ENCODE data around the gene GAMT. TPM values are rescaled to one million over a fixed set of nuclear protein-coding genes. Genes with fewer than 3 reads are reported as not detected.

GAMT gene
- total and polyA plus RNA-seq, 2 of the 13 experiments (the other 11 are each of a cell fraction or from before 2014, with no cell fraction given), result 115 to 124 TPM

DNA sequence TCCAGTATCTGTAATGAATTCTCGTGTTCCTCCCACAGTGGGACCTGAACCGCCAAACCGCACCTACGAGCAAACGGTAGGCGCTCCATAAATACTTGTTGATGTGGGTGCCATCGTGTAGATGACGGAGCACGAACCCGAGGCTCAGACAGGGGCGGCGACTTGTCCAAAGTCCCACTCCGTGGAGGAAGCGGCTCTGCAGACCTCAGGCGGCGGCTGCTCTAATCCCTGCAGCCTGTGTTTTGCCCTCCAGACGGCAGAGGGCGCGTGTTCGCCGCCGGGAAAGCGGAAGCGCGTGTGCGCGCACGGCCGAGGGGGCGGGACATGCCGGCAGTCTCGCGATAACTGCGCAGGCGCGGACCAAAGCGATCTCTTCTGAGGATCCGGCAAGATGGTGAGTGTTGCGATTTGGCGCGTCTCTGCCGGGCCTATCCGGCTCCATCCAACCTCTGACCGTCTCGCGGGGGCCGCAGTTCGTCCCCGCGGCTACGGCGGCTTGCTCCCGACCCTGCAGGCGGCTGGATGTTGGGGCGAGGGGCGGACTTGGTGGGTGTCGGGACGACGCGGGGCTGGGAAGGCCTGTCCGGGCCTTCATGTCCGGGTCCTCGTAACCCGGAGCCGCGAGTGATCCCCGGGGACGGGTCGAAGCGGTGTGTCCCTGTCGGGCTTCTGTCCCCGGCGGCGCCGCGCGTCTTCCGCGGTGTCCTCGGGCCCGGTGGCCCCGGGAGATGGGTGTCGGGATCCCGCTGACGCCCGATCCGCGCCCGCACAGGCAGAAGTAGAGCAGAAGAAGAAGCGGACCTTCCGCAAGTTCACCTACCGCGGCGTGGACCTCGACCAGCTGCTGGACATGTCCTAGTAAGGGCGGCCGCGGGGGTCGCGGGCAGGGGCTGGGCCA lies 36.9 kb upstream of the GAMT start, which contains the start of gene RPS15 (continued):
- peak; percentile 96 for TF ChIP-seq POGZ (CRISPR knock-in tag; IDR thresholded peaks at IDR 0.05)
- TF ChIP-seq, protein P1, sequence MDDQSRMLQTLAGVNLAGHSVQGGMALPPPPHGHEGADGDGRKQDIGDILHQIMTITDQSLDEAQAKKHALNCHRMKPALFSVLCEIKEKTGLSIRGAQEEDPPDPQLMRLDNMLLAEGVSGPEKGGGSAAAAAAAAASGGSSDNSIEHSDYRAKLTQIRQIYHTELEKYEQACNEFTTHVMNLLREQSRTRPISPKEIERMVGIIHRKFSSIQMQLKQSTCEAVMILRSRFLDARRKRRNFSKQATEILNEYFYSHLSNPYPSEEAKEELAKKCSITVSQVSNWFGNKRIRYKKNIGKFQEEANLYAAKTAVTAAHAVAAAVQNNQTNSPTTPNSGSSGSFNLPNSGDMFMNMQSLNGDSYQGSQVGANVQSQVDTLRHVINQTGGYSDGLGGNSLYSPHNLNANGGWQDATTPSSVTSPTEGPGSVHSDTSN (CRISPR knock-in tag; IDR thresholded peaks at IDR 0.05; ENCODE audit: borderline replicate concordance), result peak; percentile 70; the same call in 1 of the 2 replicates
- peak; percentile 80; the same call in 1 of the 2 replicates for TF ChIP-seq ZNF564 (CRISPR knock-in tag; IDR thresholded peaks at IDR 0.05)
- no peak; the same call in 1 of the 2 replicates for TF ChIP-seq SSRP1 (CRISPR knock-in tag; IDR thresholded peaks at IDR 0.05)
- 0 out of 2 replicates have a peak, but pooled peaks have one; percentile 74 for TF ChIP-seq ZNF589 (CRISPR knock-in tag; conservative IDR thresholded peaks at IDR 0.05)
- TF ChIP-seq, protein P2, sequence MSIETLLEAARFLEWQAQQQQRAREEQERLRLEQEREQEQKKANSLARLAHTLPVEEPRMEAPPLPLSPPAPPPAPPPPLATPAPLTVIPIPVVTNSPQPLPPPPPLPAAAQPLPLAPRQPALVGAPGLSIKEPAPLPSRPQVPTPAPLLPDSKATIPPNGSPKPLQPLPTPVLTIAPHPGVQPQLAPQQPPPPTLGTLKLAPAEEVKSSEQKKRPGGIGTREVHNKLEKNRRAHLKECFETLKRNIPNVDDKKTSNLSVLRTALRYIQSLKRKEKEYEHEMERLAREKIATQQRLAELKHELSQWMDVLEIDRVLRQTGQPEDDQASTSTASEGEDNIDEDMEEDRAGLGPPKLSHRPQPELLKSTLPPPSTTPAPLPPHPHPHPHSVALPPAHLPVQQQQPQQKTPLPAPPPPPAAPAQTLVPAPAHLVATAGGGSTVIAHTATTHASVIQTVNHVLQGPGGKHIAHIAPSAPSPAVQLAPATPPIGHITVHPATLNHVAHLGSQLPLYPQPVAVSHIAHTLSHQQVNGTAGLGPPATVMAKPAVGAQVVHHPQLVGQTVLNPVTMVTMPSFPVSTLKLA (IDR thresholded peaks at IDR 0.05), result peak; percentile 80
- peak; percentile 89 for TF ChIP-seq YY1 (IDR thresholded peaks at IDR 0.05; ENCODE audit: insufficient read depth, insufficient replicate concordance, low read depth, low read length)
- TF ChIP-seq ZNF12 (CRISPR knock-in tag; IDR thresholded peaks at IDR 0.05), result peak; percentile 64
- TF ChIP-seq, protein P3, sequence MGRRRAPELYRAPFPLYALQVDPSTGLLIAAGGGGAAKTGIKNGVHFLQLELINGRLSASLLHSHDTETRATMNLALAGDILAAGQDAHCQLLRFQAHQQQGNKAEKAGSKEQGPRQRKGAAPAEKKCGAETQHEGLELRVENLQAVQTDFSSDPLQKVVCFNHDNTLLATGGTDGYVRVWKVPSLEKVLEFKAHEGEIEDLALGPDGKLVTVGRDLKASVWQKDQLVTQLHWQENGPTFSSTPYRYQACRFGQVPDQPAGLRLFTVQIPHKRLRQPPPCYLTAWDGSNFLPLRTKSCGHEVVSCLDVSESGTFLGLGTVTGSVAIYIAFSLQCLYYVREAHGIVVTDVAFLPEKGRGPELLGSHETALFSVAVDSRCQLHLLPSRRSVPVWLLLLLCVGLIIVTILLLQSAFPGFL (CRISPR knock-in tag; IDR thresholded peaks at IDR 0.05), result peak; percentile 90; the same call in 1 of the 2 replicates
- TF ChIP-seq, protein P4, sequence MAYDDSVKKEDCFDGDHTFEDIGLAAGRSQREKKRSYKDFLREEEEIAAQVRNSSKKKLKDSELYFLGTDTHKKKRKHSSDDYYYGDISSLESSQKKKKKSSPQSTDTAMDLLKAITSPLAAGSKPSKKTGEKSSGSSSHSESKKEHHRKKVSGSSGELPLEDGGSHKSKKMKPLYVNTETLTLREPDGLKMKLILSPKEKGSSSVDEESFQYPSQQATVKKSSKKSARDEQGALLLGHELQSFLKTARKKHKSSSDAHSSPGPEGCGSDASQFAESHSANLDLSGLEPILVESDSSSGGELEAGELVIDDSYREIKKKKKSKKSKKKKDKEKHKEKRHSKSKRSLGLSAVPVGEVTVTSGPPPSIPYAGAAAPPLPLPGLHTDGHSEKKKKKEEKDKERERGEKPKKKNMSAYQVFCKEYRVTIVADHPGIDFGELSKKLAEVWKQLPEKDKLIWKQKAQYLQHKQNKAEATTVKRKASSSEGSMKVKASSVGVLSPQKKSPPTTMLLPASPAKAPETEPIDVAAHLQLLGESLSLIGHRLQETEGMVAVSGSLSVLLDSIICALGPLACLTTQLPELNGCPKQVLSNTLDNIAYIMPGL (CRISPR knock-in tag; IDR thresholded peaks at IDR 0.05; ENCODE audit: borderline replicate concordance in 1 of 2, low read depth in 1 of 2), result peak; percentile 97
- peak; percentile 36 for TF ChIP-seq ZNF878 (CRISPR knock-in tag; IDR thresholded peaks at IDR 0.05)
- TF ChIP-seq ZNF24 (IDR thresholded peaks at IDR 0.05), result no peak
- TF ChIP-seq NFATC3 (CRISPR knock-in tag; IDR thresholded peaks at IDR 0.05), result peak; percentile 66; the same call in 1 of the 2 replicates
- TF ChIP-seq, protein P5, sequence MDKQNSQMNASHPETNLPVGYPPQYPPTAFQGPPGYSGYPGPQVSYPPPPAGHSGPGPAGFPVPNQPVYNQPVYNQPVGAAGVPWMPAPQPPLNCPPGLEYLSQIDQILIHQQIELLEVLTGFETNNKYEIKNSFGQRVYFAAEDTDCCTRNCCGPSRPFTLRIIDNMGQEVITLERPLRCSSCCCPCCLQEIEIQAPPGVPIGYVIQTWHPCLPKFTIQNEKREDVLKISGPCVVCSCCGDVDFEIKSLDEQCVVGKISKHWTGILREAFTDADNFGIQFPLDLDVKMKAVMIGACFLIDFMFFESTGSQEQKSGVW (CRISPR knock-in tag; IDR thresholded peaks at IDR 0.05; ENCODE audit: borderline replicate concordance), result no peak
- TF ChIP-seq MTA1 (CRISPR knock-in tag; IDR thresholded peaks at IDR 0.05; ENCODE audit: borderline replicate concordance), result peak; percentile 81
- TF ChIP-seq, protein P6, sequence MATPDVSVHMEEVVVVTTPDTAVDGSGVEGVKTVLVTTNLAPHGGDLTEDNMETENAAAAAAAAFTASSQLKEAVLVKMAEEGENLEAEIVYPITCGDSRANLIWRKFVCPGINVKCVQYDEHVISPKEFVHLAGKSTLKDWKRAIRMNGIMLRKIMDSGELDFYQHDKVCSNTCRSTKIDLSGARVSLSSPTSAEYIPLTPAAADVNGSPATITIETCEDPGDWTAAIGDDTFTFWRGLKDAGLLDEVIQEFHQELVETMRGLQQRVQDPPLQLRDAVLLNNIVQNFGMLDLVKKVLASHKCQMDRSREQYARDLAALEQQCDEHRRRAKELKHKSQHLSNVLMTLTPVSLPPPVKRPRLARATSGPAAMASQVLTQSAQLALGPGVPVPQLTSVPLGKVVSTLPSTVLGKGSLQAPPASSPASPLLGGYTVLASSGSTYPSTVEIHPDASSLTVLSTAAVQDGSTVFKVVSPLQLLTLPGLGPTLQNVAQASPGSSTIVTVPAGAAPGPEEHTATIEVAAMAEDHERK (CRISPR knock-in tag; IDR thresholded peaks at IDR 0.05; ENCODE audit: low read depth), result peak; percentile 92
- TF ChIP-seq REL (CRISPR knock-in tag; conservative IDR thresholded peaks at IDR 0.05), result peak; percentile 96; the same call in 1 of the 2 replicates
- TF ChIP-seq, protein P7, sequence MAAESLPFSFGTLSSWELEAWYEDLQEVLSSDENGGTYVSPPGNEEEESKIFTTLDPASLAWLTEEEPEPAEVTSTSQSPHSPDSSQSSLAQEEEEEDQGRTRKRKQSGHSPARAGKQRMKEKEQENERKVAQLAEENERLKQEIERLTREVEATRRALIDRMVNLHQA (CRISPR knock-in tag; IDR thresholded peaks at IDR 0.05), result no peak; the same call in 1 of the 2 replicates

All from HepG2 (cell line).